ENCODE data around the gene IWS1. TPM values are rescaled to one million over a fixed set of nuclear protein-coding genes. Genes with fewer than 3 reads are reported as not detected.

IWS1 gene
- total RNA-seq, 1 donor from 2014 or later: 49.3 TPM

DNA sequence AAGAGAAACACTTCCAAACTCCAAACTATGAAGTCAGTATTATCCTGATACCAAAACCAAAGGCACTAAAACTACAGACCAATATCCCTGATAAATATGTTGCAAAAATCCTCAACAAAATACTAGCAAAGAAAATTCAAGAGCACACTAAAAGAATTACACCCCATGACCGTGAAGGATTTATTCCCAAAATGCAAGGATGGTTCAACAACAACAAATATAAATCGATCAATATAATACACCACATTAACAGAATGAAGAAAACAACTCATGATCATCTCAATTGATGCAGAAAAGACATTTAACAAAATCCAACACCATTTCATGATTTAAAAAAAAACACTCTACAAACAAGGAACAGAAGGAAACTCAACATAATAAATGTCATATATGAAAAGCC, 50.5 kb downstream of the IWS1 start:
- ChIA-PET POLR2A (interaction anchor here (0.7 kb wide), 1 partner anchor 113 kb away, joined by 3 read pairs; no protein-coding TSS in a partner anchor), CTCF (interaction anchor here (1.1 to 1.8 kb wide), 3 partner anchors 115 to 182 kb away, joined by 3 to 7 read pairs (median 3); partner anchors contain the start of gene ERCC3)
- Mint-ChIP-seq H3K4me3 (no peak overlapping the region), H3K27ac (no peak overlapping the region), H3K9me3 (peaks cover 6% of the 10 kb centered on the region), H3K27me3 (no peaks in the 10 kb centered on the region), H3K4me1 (no peaks in the 10 kb centered on the region), H3K36me3 (ENCODE audit: low read depth) (peaks cover 16% of the 10 kb centered on the region)
- intact Hi-C loops (cut with micrococcal nuclease): loop anchor here (5.0 kb wide), 3 partner anchors 58 to 198 kb away; partner anchors contain the start of gene PROC
- TF ChIP-seq, protein P1, sequence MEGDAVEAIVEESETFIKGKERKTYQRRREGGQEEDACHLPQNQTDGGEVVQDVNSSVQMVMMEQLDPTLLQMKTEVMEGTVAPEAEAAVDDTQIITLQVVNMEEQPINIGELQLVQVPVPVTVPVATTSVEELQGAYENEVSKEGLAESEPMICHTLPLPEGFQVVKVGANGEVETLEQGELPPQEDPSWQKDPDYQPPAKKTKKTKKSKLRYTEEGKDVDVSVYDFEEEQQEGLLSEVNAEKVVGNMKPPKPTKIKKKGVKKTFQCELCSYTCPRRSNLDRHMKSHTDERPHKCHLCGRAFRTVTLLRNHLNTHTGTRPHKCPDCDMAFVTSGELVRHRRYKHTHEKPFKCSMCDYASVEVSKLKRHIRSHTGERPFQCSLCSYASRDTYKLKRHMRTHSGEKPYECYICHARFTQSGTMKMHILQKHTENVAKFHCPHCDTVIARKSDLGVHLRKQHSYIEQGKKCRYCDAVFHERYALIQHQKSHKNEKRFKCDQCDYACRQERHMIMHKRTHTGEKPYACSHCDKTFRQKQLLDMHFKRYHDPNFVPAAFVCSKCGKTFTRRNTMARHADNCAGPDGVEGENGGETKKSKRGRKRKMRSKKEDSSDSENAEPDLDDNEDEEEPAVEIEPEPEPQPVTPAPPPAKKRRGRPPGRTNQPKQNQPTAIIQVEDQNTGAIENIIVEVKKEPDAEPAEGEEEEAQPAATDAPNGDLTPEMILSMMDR (IDR thresholded peaks at IDR 0.05): no peak
- ATAC-seq (ENCODE audit: low read depth) (no peak), DNase-seq (no peak)

DNA sequence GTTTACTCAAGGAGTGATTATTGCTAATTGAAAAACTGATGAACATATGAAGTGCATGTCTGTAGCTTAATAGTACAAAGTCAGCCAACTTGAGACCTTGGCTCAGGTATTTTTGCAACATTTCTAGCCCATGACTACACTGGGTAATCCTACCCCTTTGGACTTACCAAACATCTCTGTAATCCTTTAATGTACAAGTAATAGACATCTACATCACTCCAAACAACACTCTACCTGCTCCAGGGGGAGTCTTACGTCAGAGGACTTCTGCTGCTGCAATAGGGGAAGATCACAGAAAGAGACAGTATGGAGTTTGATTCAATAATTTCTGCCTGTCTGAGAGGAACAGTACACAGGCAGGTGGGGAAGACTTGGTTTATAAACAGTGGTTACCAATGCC, 54.0 kb downstream of the IWS1 start:
- CTCF ChIA-PET: no interaction called here
- intact Hi-C loops (cut with micrococcal nuclease): no loop called here
- TF ChIP-seq, protein P1 (IDR thresholded peaks at IDR 0.05): no peak
- DNase-seq: no peak
- ATAC-seq (ENCODE audit: low read depth): no peak
- Mint-ChIP-seq H3K36me3 (ENCODE audit: low read depth) (peaks cover 23% of the 10 kb centered on the region), H3K27me3 (no peaks in the 10 kb centered on the region), H3K4me1 (no peaks in the 10 kb centered on the region), H3K4me3 (no peak overlapping the region), H3K27ac (no peak overlapping the region), H3K9me3 (peaks cover 6% of the 10 kb centered on the region)
- POLR2A ChIA-PET: no interaction called here

DNA sequence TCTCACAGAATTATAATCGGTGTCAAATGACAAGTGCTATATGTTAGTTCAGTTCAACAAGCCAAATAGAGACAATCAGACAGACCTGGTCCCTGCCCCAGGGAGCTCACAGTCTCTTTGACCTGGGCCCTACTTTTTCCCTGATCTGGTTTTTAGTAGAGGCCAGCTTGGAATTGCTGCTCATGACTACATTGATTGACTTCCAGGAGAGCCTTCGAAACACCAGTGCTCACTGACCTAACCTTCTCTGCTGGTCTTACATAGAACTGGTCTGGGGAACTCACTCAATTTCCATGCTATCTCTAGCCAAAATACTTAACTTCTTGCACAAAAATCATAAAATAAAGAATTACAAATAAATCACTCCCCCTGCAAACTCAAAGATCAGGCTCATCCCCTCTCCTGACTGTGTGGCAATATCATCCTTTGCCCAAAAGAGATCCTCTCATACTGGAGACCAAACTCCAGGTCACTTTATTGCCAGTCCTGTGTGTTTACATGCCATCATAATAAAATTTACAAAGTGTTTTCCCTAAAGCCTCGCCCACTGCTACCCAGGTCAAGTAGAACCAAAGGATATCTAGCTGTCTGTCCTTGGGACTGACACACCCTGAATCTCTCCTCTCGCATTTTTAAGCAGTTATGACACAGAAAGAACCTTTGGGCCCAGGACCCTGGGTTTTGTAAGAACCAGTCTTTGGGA, 54.9 kb downstream of the IWS1 start:
- Mint-ChIP-seq H3K27ac (no peak overlapping the region), H3K4me3 (no peak overlapping the region), H3K27me3 (no peaks in the 10 kb centered on the region), H3K4me1 (no peaks in the 10 kb centered on the region), H3K36me3 (ENCODE audit: low read depth) (peaks cover 26% of the 10 kb centered on the region), H3K9me3 (peaks cover 6% of the 10 kb centered on the region)
- TF ChIP-seq, protein P1 (IDR thresholded peaks at IDR 0.05): no peak
- no peak for ATAC-seq (ENCODE audit: low read depth)
- intact Hi-C loops (cut with micrococcal nuclease): no loop called here
- no peak for DNase-seq
- ChIA-PET POLR2A (no interaction called here), CTCF (interaction anchor here (1.8 kb wide), 1 partner anchor 8 kb away, joined by 5 read pairs; no protein-coding TSS in a partner anchor)

DNA sequence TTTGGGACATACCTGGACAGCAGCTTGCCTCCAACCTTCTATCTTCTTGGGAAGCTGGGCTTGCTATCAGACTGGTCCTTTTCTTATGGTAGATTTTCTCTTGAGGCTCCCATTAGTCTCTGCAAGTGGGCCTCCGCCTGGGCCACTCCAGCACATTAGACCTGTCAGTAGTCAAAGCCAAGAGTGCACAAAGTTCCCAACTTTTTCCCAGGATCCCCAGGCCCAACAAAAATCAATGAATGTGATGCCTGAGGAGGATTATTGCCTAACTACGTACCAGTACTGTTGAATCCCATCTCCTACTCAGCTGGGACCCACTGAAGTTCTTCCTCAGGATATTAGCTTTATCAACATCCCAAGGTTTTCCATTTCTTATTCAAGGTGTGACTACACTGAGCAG, 56.3 kb downstream of the IWS1 start:
- ChIA-PET CTCF (interaction anchor here (1.8 kb wide), 1 partner anchor 9 kb away, joined by 5 read pairs; no protein-coding TSS in a partner anchor), POLR2A (no interaction called here)
- no peaks in the 10 kb centered on the region for H3K9me3 Mint-ChIP-seq
- TF ChIP-seq, protein P1 (IDR thresholded peaks at IDR 0.05): no peak
- DNase-seq (no peak), ATAC-seq (ENCODE audit: low read depth) (no peak)
- no peaks in the 10 kb centered on the region for H3K27me3 Mint-ChIP-seq
- intact Hi-C loops (cut with micrococcal nuclease): no loop called here
- peaks cover 20% of the 10 kb centered on the region for H3K36me3 Mint-ChIP-seq (ENCODE audit: low read depth)
- no peaks in the 10 kb centered on the region for H3K4me1 Mint-ChIP-seq
- H3K27ac Mint-ChIP-seq: no peak overlapping the region
- H3K4me3 Mint-ChIP-seq: no peak overlapping the region

DNA sequence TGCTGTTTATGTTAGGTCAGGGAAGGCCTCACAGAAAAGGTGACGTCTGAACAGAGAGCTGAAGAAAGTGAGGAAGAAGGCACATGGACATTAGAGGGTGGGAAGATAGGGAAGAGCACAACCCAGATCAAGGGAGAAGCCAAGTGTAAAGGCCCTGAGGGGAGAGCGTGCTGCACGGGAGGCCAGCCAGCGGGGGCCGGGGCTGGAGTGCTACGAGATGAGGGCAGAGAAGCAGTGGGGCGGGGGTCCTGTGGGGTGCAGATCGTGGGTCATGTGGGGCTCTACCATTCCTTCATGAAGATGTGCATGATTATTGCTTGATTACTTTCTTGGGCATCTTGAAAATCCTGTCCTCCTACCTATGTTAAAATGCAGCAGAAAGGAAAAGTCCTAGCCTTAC, 57.2 kb downstream of the IWS1 start:
- peaks cover 20% of the 10 kb centered on the region for H3K36me3 Mint-ChIP-seq (ENCODE audit: low read depth)

More for the DNA sequence above, 57.2 kb downstream of the IWS1 start:
- intact Hi-C loops (cut with micrococcal nuclease): no loop called here
- no peak for DNase-seq
- ATAC-seq (ENCODE audit: low read depth): no peak
- ChIA-PET CTCF (no interaction called here), POLR2A (no interaction called here)
- H3K27me3 Mint-ChIP-seq: no peaks in the 10 kb centered on the region
- H3K4me3 Mint-ChIP-seq: no peak overlapping the region
- TF ChIP-seq, protein P1 (IDR thresholded peaks at IDR 0.05): no peak
- H3K9me3 Mint-ChIP-seq: no peaks in the 10 kb centered on the region
- H3K4me1 Mint-ChIP-seq: no peaks in the 10 kb centered on the region
- H3K27ac Mint-ChIP-seq: no peak overlapping the region
